ENCODE measurements around the gene TP53AIP1. TPM values are rescaled to one million over a fixed set of nuclear protein-coding genes. Genes with fewer than 3 reads are reported as not detected.

The TP53AIP1 gene
- total RNA-seq, 1 experiment from 2014 or later: not detected

DNA sequence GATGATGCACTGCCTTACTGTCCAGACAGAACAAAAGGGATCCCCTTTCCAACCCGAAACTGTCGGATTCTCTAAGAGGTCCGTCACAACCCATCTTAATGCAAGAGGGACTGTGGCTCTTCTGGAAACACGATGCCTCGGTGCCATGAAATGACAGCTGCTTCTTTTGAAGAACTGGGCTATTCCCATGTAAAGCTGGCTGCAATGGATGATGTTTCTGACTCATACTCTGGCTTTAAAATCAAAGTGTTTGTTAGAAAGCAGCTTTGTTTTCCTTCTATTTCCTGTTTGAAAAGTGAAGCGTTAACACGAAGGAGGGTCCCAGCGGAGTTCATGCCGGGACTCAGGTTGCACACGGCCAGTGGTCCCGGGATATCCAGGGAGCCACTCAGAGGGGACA lies 3.1 kb downstream of the TP53AIP1 start:
- peaks cover 33% of the 10 kb centered on the region for H3K27me3 Mint-ChIP-seq (ENCODE audit: low read depth)

More for the DNA sequence above, 3.1 kb downstream of the TP53AIP1 start:
- Histone ChIP-seq H3K27me3 (ENCODE audit: insufficient read depth, low read length) (peaks cover 2% of the 10 kb centered on the region; the same call in 1 of the 2 replicates), H3T11ph (ENCODE audit: low read length) (no peak overlapping the region), H2AFZ (ENCODE audit: low read length) (no peak overlapping the region), H3K27ac (ENCODE audit: insufficient read length, low read depth, low read length) (no peak overlapping the region), H3K14ac (ENCODE audit: insufficient read depth, low read length) (no peak overlapping the region), H4K8ac (replicated peaks; ENCODE audit: insufficient read length, low read depth, low read length) (no peak overlapping the region), H4K91ac (ENCODE audit: insufficient read length, low read depth, low read length) (no peak overlapping the region), H3K9me3 (ENCODE audit: control insufficient read depth, low read depth, low read length) (no peaks in the 10 kb centered on the region), H3K79me1 (ENCODE audit: insufficient read depth, low read depth, low read length, poor library complexity, severe bottlenecking) (no peaks in the 10 kb centered on the region), H2AK5ac (ENCODE audit: insufficient read length, low read length) (no peak overlapping the region), H2BK5ac (ENCODE audit: insufficient read length, low read length) (no peak overlapping the region), H3K18ac (ENCODE audit: insufficient read length, low read depth, low read length) (no peak overlapping the region), H2BK20ac (ENCODE audit: low read depth, low read length, poor library complexity, severe bottlenecking) (no peak overlapping the region), H3K4me2 (ENCODE audit: insufficient read depth, insufficient read length, low read length) (no peak overlapping the region), H3K56ac (ENCODE audit: insufficient read length, low read depth, low read length) (no peak overlapping the region), H2BK15ac (ENCODE audit: low read depth, low read length) (no peak overlapping the region), H2BK12ac (ENCODE audit: insufficient read length, low read depth, low read length) (no peak overlapping the region), H2BK120ac (ENCODE audit: low read depth, low read length, poor library complexity, severe bottlenecking) (no peak overlapping the region), H3K4me1 (ENCODE audit: insufficient read depth, low read length) (no peaks in the 10 kb centered on the region; the same call in 1 of the 2 replicates), H3K23ac (ENCODE audit: insufficient read length, low read depth, low read length) (no peak overlapping the region), H3K79me2 (ENCODE audit: insufficient read depth, low read length) (no peaks in the 10 kb centered on the region), H4K20me1 (ENCODE audit: control insufficient read depth, insufficient read depth, insufficient read length) (no peaks in the 10 kb centered on the region), H3K9ac (ENCODE audit: extremely low read depth, insufficient read length, low read length) (no peak overlapping the region), H3K23me2 (ENCODE audit: insufficient read length, low read depth, low read length, poor library complexity, severe bottlenecking) (no peaks in the 10 kb centered on the region), H4K5ac (ENCODE audit: insufficient read length, low read depth, low read length) (no peak overlapping the region), H3K4ac (ENCODE audit: low read depth, low read length) (no peak overlapping the region)
- H3K4me1 Mint-ChIP-seq: peaks cover 24 to 31% of the 10 kb centered on the region in 2 experiments
- H3K36me3 Mint-ChIP-seq (ENCODE audit: insufficient read depth in 1 of 3, low read depth in 3 of 3): no peaks in the 10 kb centered on the region
- no peak overlapping the region for H3K27ac Mint-ChIP-seq
- TF ChIP-seq, protein P1, sequence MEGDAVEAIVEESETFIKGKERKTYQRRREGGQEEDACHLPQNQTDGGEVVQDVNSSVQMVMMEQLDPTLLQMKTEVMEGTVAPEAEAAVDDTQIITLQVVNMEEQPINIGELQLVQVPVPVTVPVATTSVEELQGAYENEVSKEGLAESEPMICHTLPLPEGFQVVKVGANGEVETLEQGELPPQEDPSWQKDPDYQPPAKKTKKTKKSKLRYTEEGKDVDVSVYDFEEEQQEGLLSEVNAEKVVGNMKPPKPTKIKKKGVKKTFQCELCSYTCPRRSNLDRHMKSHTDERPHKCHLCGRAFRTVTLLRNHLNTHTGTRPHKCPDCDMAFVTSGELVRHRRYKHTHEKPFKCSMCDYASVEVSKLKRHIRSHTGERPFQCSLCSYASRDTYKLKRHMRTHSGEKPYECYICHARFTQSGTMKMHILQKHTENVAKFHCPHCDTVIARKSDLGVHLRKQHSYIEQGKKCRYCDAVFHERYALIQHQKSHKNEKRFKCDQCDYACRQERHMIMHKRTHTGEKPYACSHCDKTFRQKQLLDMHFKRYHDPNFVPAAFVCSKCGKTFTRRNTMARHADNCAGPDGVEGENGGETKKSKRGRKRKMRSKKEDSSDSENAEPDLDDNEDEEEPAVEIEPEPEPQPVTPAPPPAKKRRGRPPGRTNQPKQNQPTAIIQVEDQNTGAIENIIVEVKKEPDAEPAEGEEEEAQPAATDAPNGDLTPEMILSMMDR (conservative IDR thresholded peaks at IDR 0.05): no peak
- no peak overlapping the region for H3K4me3 Mint-ChIP-seq
- WGBS (ENCODE audit: extremely low coverage, insufficient read length, low lambda C conversion rate): no CpG with 5 or more reads among the region's 11 CpGs
- no peak for DNase-seq
- no peaks in the 10 kb centered on the region; a peak in 1 of 5 replicates for H3K9me3 Mint-ChIP-seq
